HG03571 (cell line): Measurements from ENCODE around the gene NUMB.
A peak's percentile ranks its signal among the peaks of the same experiment; 100 is the strongest.

Source experiments
- ATAC-seq: cut with Tn5 transposase; IDR thresholded peaks from one replicate; pipeline ENCODE4 v1.9.1; 2021; ENCODE audit not compliant: unreplicated experiment

Gene NUMB

DNA sequence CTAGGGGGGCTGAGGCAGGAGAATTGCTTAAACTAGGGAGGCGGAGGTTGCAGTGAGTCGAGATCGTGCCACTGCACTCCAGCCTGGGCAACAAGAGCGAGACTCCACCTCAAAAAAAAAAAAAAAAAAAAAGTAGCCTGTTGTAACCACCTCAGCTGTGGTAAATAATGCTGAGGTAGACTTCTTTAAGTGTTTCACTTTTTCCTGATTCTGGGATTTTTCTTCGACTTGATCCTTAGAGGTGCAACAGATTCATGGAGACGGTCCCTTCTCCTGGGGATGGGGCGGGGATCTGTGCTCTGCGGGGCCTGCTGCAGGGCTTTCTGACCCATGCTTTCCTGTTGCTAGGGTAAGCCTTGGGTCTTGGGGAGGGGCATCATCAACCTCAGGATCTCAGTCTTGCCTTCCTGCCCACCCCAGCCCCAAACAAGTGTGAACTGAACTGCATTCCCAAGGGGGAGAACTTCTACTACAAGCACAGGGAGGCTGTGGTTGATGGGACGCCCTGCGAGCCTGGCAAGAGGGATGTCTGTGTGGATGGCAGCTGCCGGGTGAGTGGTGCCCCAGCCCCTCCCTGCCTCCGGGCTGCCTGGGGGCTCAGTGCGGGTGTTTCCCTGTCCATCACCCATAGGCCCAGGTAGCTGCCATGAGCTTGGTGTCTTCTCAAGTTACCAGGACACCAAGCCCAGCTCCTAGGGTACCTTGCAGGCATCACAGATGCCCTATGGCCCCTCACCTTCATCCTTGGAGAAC, 208.6 kb downstream of the NUMB start:
- ATAC-seq, result no peak

DNA sequence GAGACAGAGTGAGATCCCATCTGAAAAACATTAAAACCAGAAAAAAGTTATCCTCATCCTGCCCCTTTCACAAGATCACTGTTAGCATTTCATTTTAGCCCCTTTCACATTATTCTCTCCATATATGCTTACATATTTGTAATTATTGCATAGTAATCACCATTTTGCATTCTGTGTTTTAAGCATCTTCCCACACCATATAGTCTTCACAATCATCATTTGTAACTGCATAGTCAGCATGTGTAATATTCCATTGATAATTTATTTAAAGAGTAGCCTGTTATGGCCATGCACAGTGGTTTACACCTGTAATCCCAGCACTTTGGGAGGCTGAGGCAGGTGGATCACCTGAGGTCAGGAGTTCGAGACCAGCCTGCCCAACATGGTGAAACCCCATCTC, 209.2 kb downstream of the NUMB start:
- ATAC-seq, result no peak

DNA sequence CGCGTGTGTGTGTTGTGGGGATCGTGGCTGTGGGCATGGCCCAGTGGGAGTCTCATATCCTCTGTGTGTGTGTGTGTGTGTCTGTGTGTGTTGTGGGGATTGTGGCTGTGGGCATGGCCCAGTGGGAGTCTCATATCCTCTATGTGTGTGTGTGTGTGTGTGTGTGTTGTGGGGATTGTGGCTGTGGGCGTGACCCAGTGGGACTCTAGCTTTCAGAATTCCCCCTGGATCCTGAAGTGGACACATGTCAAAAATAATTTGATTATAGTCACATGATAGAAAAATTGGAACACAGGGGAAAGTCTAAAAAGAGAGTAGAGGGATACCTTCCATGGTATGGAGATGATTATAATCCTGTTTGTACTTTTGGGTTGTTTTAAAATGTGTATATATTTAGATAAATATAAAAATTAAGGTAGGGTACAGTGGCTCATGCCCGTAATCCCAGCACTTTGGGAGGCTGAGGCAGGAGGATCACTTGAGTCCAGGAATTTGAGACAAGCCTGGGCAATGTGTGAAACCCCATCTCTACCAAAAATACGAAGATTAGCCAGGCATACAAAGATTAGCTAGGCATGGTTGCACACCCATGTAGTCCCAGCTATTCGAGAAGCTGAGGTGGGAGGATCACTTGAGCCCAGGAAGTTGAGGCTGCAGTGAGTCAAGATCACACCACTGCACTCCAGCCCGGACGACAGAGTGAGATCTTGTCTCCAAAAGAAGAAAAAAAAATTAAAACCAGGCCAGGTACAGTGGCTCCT, 210.1 kb downstream of the NUMB start:
- no peak for ATAC-seq

- no peak for ATAC-seq
Observed at GRCh38 chr14:73246387-73247150, 211.8 kb downstream of the NUMB start.

DNA sequence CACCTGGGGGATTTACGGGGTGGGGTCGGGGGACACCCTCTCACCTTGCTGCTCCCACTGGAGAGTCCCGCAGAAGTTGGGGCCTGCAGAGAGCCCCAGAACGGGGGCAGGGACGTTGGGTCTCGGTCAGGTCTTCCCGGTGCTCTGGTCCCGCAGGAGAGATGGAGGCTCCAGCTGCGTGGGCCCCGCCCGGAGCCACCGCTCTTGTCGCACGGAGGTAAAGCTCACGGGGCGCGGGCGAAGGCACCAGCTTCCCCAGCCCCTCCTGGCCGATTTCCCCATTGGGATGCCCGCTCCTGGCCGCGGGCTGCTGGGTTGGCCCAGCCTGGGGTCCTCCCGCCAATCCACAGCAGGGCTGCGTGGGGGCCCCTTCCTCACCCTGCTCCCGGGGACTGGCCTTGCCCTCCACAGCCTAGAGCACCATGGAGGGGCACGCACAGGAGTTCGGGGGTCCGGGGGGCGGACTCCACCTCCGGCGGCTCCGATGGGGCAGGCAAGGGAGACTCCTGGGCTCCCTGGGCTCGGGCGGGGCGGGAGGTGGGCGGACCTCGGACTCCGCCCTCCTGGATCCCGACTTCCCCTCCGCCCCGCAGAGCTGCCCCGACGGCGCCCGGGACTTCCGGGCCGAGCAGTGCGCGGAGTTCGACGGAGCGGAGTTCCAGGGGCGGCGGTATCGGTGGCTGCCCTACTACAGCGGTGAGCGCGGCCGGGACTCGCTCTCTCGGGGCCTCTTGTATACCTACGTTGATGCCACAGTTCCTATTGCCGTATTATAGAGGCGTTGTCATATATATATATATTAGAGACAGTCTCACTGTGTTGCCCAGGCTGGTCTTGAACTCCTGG, 212.6 kb downstream of the NUMB start:
- ATAC-seq, result peak; percentile 56

DNA sequence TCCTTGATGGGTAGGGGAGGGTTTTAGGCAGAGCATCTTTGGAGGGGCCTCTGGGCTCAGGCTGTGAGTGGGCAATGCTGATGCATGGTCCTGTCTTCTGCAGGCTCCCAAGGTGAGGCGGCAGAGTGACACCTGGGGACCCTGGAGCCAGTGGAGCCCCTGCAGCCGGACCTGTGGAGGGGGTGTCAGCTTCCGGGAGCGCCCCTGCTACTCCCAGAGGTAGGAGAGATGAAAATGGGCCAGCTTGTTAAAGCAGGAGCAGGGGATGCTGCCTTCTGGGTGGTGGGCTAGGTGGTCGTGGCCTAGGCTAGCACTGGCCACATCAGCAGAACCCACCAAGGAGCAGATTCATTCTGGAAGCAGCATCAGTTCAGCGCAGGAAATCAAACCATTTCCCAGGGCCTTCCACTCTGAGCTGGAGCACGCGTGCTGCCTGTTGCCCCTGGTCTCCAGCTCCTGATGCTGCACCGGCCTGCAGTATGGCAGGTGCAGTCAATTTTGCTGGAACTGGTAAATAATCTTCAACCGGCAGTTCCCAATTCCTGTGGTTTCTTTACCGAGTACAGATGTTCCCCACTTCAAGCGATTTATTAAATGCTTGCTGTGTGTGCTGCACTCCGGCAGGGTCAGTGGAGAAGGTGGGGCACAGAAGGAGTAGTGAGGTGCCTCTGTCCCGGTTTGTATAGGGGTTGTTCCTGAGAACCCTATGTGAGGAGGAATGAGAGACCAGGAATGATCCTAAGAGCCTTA, 213.6 kb downstream of the NUMB start:
- ATAC-seq, result no peak

GRCh38 chr14:73243748-73244147, 214.6 kb downstream of the NUMB start:
- ATAC-seq, result no peak

GRCh38 chr14:73243341-73243740, 215.0 kb downstream of the NUMB start:
- no peak for ATAC-seq

GRCh38 chr14:73242357-73242901, 215.9 kb downstream of the NUMB start:
- ATAC-seq, result no peak

DNA sequence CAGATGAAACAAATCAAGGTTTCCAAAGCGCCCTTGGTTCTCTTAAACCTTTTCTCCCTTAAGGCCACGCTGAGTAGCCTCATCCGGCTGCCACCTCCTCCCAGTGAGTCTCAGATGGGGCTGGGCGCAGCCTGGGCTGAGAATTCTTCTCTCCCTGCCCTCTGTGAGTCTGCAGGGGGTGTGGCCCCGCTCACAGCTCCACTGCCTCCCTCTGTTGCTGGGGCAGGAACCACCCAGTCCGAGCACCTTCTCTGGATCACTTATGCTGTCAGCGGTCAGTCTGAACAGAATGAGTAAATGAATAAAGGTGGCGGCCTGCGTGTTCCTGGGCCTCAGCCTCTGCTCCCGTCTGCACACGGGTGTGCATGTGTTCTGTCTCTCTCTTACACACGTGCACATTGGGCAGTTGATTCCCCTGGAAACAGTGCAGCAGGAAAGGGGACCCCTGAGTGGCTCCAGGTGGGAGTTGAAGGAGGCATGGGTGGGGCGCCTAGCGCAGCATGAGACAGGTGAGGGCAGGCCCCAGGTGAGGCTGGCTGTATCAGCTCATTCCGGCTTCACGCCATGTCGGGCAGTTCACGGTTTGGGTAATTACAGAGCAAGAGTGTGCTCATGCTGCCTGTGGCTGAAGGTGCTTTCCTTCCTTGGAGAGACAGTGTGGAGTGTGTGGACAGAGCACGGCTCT, 216.7 kb downstream of the NUMB start:
- ATAC-seq, result no peak

GRCh38 chr14:73240816-73241480, 217.4 kb downstream of the NUMB start:
- ATAC-seq, result no peak

- no peak for ATAC-seq
Observed at GRCh38 chr14:73239393-73240241, 218.7 kb downstream of the NUMB start.

- no peak for ATAC-seq
Observed at GRCh38 chr14:73238941-73239340, 219.4 kb downstream of the NUMB start.

- ATAC-seq, result no peak
Observed at GRCh38 chr14:73238424-73238852, 219.9 kb downstream of the NUMB start.

DNA sequence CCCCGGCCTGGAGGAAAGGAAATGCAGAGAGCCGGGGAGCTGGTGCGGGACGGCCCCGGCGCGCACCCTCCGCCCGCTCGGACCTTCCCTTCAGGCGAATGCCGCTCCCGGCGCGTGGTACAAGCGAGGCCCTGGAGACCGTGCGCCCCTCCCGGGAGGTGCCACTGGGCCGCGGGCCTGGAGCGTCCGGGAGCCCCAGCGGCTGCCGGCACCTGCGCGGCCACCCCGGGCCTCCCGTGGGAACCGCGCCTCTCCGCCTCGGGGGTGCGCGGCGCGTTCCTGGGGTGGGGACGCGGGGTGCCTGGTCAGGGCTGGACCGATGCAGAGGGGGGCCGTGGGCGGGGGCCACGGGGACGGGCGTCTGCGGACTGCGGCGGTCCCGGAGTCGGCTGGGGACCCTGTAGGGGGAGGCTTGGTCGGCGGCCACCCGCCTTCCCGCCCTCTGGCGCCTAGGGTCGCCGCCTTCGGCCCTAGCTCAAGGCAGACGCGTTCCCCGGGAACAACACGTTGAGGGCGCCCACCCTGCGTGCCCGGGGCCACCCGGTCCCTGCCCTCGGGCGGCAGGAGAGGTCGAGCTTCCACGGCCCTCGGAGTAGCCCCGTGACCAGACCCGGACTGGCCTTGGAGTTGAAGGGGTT, 220.4 kb downstream of the NUMB start:
- ATAC-seq, result no peak

DNA sequence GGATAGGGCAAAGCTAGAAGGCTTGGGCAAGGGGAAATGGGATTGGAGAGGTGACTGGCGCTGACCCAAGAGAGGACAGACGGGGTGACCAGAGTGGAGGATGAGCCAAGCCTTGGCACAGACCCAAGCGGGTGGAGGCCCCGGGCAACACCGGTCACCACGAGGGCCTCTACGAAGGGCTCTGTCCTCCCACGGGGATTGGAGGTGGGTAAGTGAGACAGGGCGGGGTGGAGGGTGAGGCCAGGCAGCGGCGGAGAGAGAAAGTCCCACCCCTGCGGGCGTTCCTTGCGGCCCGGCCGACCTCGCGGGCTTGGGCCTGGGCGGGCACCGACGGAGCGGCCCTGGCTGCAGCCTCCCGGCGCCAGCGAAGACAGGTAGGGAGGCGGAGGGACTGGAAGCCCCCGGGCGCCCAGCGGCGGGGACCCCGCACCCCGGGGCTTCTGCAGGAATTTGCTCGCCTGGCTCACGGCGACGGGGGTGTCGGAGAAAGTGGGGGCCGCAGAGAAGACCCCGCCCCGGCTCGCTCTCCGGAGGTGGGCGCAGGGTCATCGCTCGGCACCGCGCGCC, 221.0 kb downstream of the NUMB start, which contains the start of gene PAPLN:
PAPLN (plus strand) TSS at position 288 of the 567 bp plus-strand sequence. CDS start 2,273 bp downstream, outside the sequence.
- ATAC-seq, result no peak

GRCh38 chr14:73236752-73237218, 221.6 kb downstream of the NUMB start:
- no peak for ATAC-seq
